Measurements from ENCODE around the gene CA9. TPM values are rescaled to one million over a fixed set of nuclear protein-coding genes. Genes with fewer than 3 reads are reported as not detected.

Gene CA9
- total RNA-seq, 1 experiment from 2014 or later, result 8.5 TPM

DNA sequence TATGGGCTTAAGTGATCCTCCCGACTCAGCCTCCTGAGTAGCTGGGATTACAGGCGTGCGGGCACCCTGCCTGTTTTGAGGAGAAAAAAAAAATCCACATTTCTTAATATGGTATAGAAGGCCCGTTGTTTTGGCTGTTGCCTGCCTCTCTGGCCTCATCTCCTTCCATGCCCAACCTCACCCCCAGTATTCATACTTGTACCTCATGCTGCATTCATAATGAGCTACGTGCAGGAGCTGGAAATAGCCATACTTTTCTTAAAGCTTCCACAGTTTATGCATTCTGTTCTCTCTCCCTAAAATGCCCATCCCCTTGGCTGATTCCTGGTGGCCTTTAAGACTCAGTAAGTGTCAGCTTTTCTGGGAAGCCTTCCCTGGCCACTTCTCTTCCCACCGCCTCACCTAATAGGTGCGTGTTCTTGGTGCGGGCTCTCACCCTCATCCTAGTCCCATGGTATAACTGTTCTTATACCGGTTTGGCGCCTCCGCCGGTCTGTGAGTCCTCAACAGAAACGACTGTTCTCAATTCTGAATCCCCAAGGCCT is 18.1 kb downstream of the CA9 start:
- TF ChIP-seq CBX3 (IDR thresholded peaks at IDR 0.05; ENCODE audit: low read depth) (no peak), CTCF (IDR thresholded peaks at IDR 0.05 in 2 of 3, conservative IDR thresholded peaks at IDR 0.05 in 1 of 3; ENCODE audit: borderline replicate concordance in 1 of 3, insufficient read depth in 1 of 3, low read depth in 2 of 3, low read length in 2 of 3) (no peak), ZNF274 (IDR thresholded peaks at IDR 0.05; ENCODE audit: low read depth, low read length) (no peak), POLR2A (IDR thresholded peaks at IDR 0.05; ENCODE audit: borderline replicate concordance, extremely low read depth, insufficient read depth, insufficient read length) (no peak), SIN3A (IDR thresholded peaks at IDR 0.05; ENCODE audit: low read depth) (no peak)
- DNase-seq (ENCODE audit: low read depth, low spot score) (no peak), ATAC-seq (no peak)
- Histone ChIP-seq H3K27me3 (ENCODE audit: insufficient read depth, low read length) (no peaks in the 10 kb centered on the region), H3K9ac (ENCODE audit: low read length) (no peak overlapping the region), H3K36me3 (ENCODE audit: control insufficient read depth in 1 of 2, insufficient read depth in 2 of 2, low read length in 2 of 2) (peaks cover 7 to 25% of the 10 kb centered on the region in 2 experiments; a peak in 3 of 4 replicates), H2AFZ (ENCODE audit: low read depth, low read length, poor library complexity, severe bottlenecking) (no peak overlapping the region), H3K9me3 (ENCODE audit: control insufficient read depth in 1 of 2, insufficient read depth in 1 of 2, low read depth in 1 of 2, low read length in 2 of 2) (no peaks in the 10 kb centered on the region), H3K4me2 (ENCODE audit: low read length) (peak overlapping the region; percentile 90; the same call in 1 of the 2 replicates), H3K79me2 (ENCODE audit: insufficient read depth, low read length) (peaks cover 29% of the 10 kb centered on the region), H3K4me1 (ENCODE audit: control insufficient read depth in 1 of 2, insufficient read depth in 2 of 2, low read length in 2 of 2) (peaks cover 18 to 33% of the 10 kb centered on the region in 2 experiments), H4K20me1 (ENCODE audit: insufficient read depth) (no peaks in the 10 kb centered on the region), H3K27ac (ENCODE audit: low read depth, low read length) (no peak overlapping the region), H3K9me2 (ENCODE audit: insufficient read depth) (no peaks in the 10 kb centered on the region), H3K4me3 (replicated peaks in 1 of 2; ENCODE audit: low read depth in 1 of 2, low read length in 2 of 2) (no peak overlapping the region)
- ChIA-PET RAD21 (ENCODE audit: low non-redundant PET in 1 of 2, low total read pairs in 2 of 2, uncharacterized antibody in 2 of 2, unreplicated experiment in 2 of 2) (interaction anchor here in 1 of 2 experiments (1.2 kb wide), 1 partner anchor 45 kb away, joined by 3 read pairs; no protein-coding TSS in a partner anchor), CTCF (no interaction called here), POLR2A (interaction anchor here (0.8 kb wide), 1 partner anchor 41 kb away, joined by 5 read pairs; the partner anchor contains the start of genes CREB3 and TLN1)
- BruUV-seq (replicated peaks), result no TSS peak
- intact Hi-C loops (cut with micrococcal nuclease), result loop anchor here (2.0 to 5.0 kb wide), 2 partner anchors 35 kb away; no protein-coding TSS in a partner anchor

GRCh38 chr9:35695943-35696401 is 22.2 kb downstream of the CA9 start:
- ChIA-PET POLR2A (interaction anchor here (0.9 to 1.6 kb wide), 4 partner anchors 13 to 37 kb away, joined by 3 to 6 read pairs (median 4); partner anchors contain the start of gene CREB3), CTCF (interaction anchor here (1.0 to 3.7 kb wide), 20 partner anchors 8 to 185 kb away, joined by 3 to 33 read pairs (median 4); partner anchors contain the start of genes ARHGEF39, CCDC107, CREB3 and RMRP), RAD21 (ENCODE audit: low non-redundant PET in 1 of 2, low total read pairs in 2 of 2, uncharacterized antibody in 2 of 2, unreplicated experiment in 2 of 2) (interaction anchor here in 1 of 2 experiments (1.1 kb wide), 1 partner anchor 35 kb away, joined by 3 read pairs; no protein-coding TSS in a partner anchor)
- no peak overlapping the region for H2AFZ ChIP-seq (ENCODE audit: low read depth, low read length, poor library complexity, severe bottlenecking)
- no peaks in the 10 kb centered on the region for H3K9me3 ChIP-seq (ENCODE audit: control insufficient read depth in 1 of 2, insufficient read depth in 1 of 2, low read depth in 1 of 2, low read length in 2 of 2)
- DNase-seq (ENCODE audit: low read depth, low spot score) (no peak), ATAC-seq (no peak)
- TF ChIP-seq SIN3A (IDR thresholded peaks at IDR 0.05; ENCODE audit: low read depth) (no peak), CBX3 (IDR thresholded peaks at IDR 0.05; ENCODE audit: low read depth) (no peak), SRF (IDR thresholded peaks at IDR 0.05; ENCODE audit: low read depth) (no peak), CEBPB (IDR thresholded peaks at IDR 0.05; ENCODE audit: low read depth) (no peak), JUND (IDR thresholded peaks at IDR 0.05) (no peak), POLR2AphosphoS5 (IDR thresholded peaks at IDR 0.05; ENCODE audit: low read depth, low read length) (no peak), ZNF274 (IDR thresholded peaks at IDR 0.05; ENCODE audit: low read depth, low read length) (no peak)
- TF ChIP-seq, protein P1, sequence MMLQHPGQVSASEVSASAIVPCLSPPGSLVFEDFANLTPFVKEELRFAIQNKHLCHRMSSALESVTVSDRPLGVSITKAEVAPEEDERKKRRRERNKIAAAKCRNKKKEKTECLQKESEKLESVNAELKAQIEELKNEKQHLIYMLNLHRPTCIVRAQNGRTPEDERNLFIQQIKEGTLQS (IDR thresholded peaks at IDR 0.05), result no peak
- TF ChIP-seq, protein P2, sequence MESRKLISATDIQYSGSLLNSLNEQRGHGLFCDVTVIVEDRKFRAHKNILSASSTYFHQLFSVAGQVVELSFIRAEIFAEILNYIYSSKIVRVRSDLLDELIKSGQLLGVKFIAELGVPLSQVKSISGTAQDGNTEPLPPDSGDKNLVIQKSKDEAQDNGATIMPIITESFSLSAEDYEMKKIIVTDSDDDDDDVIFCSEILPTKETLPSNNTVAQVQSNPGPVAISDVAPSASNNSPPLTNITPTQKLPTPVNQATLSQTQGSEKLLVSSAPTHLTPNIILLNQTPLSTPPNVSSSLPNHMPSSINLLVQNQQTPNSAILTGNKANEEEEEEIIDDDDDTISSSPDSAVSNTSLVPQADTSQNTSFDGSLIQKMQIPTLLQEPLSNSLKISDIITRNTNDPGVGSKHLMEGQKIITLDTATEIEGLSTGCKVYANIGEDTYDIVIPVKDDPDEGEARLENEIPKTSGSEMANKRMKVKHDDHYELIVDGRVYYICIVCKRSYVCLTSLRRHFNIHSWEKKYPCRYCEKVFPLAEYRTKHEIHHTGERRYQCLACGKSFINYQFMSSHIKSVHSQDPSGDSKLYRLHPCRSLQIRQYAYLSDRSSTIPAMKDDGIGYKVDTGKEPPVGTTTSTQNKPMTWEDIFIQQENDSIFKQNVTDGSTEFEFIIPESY (IDR thresholded peaks at IDR 0.05; ENCODE audit: extremely low read depth, insufficient replicate concordance, low read length), result no peak
- peaks cover 5 to 11% of the 10 kb centered on the region in 2 experiments; a peak in 3 of 4 replicates for H3K4me1 ChIP-seq (ENCODE audit: control insufficient read depth in 1 of 2, insufficient read depth in 2 of 2, low read length in 2 of 2)
- no peaks in the 10 kb centered on the region for H3K9me2 ChIP-seq (ENCODE audit: insufficient read depth)
- no peaks in the 10 kb centered on the region for H3K79me2 ChIP-seq (ENCODE audit: insufficient read depth, low read length)
- intact Hi-C loops (cut with micrococcal nuclease), result no loop called here
- H3K4me2 ChIP-seq (ENCODE audit: low read length), result no peak overlapping the region
- no peak overlapping the region for H3K9ac ChIP-seq (ENCODE audit: low read length)
- peaks cover 31 to 46% of the 10 kb centered on the region in 2 experiments; a peak in 3 of 4 replicates for H3K36me3 ChIP-seq (ENCODE audit: control insufficient read depth in 1 of 2, insufficient read depth in 2 of 2, low read length in 2 of 2)
- no peak overlapping the region for H3K27ac ChIP-seq (ENCODE audit: low read depth, low read length)
- no TSS peak for BruUV-seq (replicated peaks)
- no peaks in the 10 kb centered on the region for H4K20me1 ChIP-seq (ENCODE audit: insufficient read depth)
- no peaks in the 10 kb centered on the region for H3K27me3 ChIP-seq (ENCODE audit: insufficient read depth, low read length)
- H3K4me3 ChIP-seq (replicated peaks in 1 of 2; ENCODE audit: low read depth in 1 of 2, low read length in 2 of 2), result no peak overlapping the region

All from HCT116 (cell line).